HG02981 (cell line): ENCODE results near the gene TGM2.

Source experiments
- ATAC-seq: cut with Tn5 transposase; IDR thresholded peaks from one replicate; pipeline ENCODE4 v1.9.1; 2021; ENCODE audit warnings: mild to moderate bottlenecking, moderate library complexity; ENCODE audit not compliant: unreplicated experiment

Gene TGM2

GRCh38 chr20:38178065-38178491 lies 13.0 kb upstream of the TGM2 start:
- no peak for ATAC-seq

GRCh38 chr20:38177201-38177600 lies 12.1 kb upstream of the TGM2 start:
- no peak for ATAC-seq

GRCh38 chr20:38175304-38176180 lies 10.5 kb upstream of the TGM2 start:
- ATAC-seq = no peak

- no peak for ATAC-seq
Measured at GRCh38 chr20:38173237-38174156, 8.4 kb upstream of the TGM2 start.

- ATAC-seq = no peak
Measured at GRCh38 chr20:38172408-38172807, 7.3 kb upstream of the TGM2 start.

- ATAC-seq = no peak
Measured at GRCh38 chr20:38171675-38172043, 6.6 kb upstream of the TGM2 start.

- ATAC-seq = no peak
Measured at GRCh38 chr20:38170826-38171674, 6.0 kb upstream of the TGM2 start.

GRCh38 chr20:38170219-38170825 lies 5.3 kb upstream of the TGM2 start:
- no peak for ATAC-seq

GRCh38 chr20:38169636-38170193 lies 4.6 kb upstream of the TGM2 start:
- ATAC-seq = no peak

- no peak for ATAC-seq
Measured at GRCh38 chr20:38168791-38169589, 3.9 kb upstream of the TGM2 start.

- ATAC-seq = no peak
Measured at GRCh38 chr20:38167851-38168760, 3.0 kb upstream of the TGM2 start.

- ATAC-seq = no peak
Measured at GRCh38 chr20:38167328-38167850, 2.3 kb upstream of the TGM2 start.

GRCh38 chr20:38166703-38167233 lies 1.7 kb upstream of the TGM2 start:
- no peak for ATAC-seq

GRCh38 chr20:38165966-38166702 lies 1.1 kb upstream of the TGM2 start:
- no peak for ATAC-seq

- no peak for ATAC-seq
Measured at GRCh38 chr20:38164624-38165088, 414 bp downstream of the TGM2 start.

GRCh38 chr20:38164069-38164468 lies 1.0 kb downstream of the TGM2 start:
- ATAC-seq = no peak
